Activated CD4-positive, CD25-positive, alpha-beta regulatory T cell treated with anti-CD3 and anti-CD28 coated beads, Interleukin-2, amount 50 U/mL, for 16 hours (primary cell): ENCODE results near the gene C10orf143.
"Not testable (repeated sequence)": the region's sequence is repeated elsewhere in the genome, so short reads cannot be mapped to it uniquely, and the experiment has no call there.

ENCODE experiments used
- DNase-seq: peaks from one replicate; pipeline ENCODE4 v3.0.0-alpha.2; 2020; ENCODE audit warnings: low read depth, low spot score

C10orf143 gene

DNA sequence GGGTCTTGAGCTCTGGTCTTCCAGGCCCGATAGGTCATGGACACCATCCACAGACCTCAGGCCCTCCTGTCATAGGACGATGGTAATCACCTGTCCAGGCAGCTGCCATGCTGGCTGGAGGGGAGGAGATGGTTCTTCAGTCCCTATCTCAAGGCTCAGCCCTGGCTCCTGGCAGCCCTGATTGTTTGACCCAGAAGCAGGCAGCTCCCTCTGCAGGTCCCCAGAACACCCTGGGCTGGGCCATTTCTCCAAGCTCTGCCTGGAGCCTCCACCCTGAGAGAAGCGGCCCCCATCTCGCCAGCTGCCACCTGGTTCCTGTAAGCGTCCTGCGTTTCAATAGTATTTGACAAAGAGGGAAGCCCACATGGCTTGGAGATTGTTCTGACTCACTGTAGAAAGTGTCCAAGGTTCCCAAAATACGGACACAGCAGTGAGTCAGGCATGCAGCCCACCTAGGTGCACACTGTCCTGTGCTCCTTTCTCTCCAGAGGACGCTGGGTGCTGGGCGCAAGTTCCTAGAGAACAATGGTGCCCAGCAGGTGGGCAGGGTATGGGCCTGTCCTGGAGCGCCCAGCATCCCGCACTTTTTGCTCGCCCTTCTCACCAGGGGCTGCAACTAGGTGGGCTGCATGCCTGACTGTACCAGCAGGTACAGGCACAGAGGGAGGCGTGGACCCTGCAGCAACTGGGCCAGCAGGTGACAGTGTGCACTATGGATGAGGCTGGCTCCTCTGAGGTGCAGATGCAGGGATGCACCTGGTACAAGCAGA, 74.1 kb downstream of the C10orf143 start:
- DNase-seq: no peak

DNA sequence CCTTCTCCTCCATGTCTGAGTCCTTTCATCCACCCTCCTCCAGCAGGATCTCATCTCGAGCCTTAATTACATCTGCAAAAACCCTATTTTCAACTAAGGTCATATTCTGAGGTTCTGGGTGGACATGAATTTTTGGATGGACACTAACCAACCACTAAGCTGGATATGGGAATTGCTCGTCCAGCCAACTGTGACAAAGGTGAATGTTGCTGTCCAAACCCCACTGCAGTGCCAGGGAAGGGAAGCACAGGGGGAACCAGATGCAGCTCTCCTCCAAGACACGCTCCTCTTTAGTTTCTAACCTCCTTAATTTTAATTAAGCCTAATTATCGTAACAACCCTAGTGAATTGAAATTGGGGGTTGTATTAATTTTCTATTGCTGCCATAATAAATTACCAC, 81.4 kb downstream of the C10orf143 start:
- no peak for DNase-seq

DNA sequence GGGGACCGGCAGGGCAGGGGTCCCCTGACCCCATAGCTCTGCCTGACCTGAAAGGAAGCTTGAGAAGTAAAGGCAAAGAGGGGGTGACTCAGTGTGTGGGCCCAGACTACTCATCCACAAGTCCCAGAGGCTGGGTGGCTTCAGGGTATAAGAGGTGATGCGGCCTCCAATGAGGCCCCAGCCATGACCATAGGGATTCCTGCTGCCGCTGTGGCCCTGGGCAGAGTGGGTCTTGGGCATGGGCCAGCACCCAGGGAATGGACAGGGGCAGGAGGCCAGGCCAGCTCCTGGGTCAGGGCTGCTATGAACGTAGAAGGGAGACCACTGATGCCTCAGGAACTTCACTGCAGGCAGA, 82.2 kb downstream of the C10orf143 start:
- DNase-seq: no peak

DNA sequence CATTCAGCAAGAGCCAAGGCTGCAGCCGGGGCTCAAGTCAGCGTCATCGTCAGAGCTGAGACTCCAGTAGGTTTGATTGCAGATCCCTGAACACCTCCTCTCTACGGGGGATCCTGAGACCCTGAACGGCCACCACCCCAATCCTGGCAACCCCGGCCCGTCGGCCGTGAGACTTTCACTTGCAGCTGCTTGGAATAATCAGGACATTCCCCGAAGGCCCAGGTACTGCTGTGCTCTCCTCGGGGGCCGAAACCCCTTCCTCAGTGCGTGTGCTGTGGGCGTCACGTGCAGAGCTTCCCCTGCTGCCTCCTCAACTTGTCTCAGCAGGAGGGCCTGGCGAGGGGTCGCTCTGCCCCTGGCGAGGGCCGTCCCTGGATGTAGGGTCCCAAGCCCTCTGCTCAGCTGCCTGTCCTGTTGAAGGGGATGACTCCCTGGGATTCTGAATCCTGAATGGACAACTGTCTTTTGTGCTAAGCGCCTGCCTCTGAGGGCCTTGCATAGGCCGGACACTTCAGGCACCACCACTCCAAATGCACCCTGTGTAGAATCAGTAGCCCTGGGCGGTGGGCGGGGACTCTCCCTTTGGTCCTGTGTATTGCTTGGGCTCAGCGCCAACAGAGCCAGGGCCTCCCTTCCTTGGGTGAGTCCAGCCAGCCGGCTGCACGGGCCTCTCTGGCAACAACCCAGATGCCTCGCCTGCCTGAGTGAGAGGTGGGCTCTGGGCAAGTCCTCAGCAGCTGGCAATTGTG, 82.7 kb downstream of the C10orf143 start:
- DNase-seq: no peak

DNA sequence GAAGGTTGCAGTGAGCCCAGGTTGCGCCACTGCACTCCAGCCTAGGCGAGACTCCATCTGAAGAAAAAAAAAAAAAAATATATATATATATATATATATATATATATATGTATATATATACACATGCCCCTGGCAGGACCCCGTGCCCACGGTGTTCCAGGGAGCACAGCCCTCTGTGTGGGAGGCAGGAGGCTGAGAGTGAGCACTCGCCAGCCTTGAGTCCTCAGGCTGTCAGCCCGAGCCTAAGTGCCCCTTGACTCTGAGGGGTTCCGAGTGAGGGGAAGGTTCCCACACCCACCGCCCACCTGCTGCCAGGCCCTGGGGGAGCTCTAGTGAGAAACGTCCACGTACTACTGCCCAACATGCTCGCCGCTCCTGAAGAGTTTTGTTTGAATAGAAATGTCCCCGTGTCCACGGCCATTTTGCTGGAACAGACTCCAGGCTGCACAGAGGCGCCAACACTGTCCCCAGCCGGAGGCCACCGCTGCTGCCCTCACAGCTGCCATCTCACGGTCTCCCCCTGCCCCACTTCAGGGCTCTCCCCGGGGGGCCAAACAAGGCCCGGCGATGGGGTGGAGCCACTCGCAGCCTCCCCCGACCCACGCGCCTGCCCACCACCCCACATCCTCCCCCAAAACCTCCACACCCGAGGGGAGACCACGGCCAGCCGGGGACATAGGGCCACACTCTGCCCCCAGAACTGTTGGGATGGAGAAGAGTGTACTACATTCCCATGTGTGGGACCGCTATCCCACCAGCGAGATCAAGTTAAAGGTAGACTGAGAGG, 83.8 kb downstream of the C10orf143 start:
- no peak for DNase-seq

DNA sequence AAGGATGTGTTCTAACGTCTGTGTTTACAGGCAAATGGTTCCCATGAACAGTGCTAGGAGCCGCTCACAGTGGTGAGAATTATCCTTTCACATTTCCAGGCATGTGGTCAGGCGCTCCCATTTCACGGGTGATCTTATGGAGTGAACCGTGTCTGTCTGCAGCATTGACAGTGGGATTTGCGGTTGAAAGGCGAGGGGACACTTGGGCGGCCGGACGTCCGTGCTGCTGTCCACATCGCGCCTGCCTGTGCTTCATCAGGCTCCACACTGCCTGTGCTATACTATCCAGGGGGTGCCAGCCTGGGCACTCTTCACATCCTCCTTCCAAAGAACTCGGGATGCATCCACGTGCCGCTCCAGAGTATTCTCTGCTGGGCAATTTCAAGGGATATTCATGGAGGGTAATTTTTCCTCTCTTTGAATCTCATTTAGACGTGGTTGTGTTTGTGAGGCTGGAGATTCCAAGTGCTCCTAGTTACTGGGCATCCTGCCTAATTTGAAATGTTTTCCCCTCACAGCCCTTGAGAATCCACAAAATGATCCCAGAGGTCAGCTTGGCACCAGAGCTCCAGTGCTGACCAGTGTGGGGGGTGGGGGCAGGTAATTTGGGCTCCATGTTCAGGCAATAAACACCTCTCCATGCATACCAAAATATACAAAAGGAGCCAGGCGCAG, 84.7 kb downstream of the C10orf143 start:
- DNase-seq: no peak

DNA sequence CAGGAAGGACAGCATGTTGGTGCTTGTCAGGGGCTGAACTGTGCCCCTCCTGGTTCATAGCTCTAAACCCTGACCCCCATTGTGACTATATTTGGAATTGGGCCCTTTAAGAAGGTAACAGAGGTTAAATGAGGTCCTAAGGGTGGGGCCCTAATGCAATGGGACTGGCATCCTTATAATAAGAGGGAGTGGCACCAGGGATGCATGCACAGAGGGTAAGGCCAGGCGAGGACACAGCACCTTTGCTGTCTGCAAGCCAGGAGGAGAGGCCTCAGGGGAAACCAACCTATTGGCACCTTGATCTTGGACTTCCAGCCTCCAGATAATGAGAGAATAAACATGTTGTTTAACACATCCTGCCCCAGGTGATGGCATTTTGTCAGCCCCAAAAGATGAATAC, 85.3 kb downstream of the C10orf143 start:
- no peak for DNase-seq

DNA sequence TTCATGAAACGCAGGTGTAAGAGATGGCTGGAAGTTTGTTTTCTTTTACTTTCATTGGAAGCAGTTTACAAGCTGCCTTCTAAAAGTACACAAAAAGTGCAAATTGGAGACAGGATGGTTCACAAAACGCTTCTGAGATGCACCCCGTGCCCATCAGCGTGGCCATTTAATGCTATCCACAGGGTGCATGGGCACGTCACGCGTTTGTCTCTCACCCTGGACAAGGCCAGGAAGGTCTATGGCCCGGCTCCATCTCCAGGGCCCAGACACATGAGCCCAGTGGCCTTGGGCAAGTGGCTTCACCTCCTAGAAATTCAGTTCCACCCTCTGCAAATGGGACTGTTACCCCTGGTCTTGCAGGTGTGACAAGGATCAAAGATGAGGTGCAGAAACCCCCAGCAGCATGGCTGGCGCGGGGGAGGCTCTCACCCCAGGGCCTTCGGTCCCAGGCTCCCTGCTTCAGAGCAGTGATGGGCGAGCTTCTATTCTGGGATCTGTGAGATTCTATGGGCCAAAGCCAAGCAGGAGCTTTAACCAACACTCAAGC, 85.8 kb downstream of the C10orf143 start:
- DNase-seq: no peak

DNA sequence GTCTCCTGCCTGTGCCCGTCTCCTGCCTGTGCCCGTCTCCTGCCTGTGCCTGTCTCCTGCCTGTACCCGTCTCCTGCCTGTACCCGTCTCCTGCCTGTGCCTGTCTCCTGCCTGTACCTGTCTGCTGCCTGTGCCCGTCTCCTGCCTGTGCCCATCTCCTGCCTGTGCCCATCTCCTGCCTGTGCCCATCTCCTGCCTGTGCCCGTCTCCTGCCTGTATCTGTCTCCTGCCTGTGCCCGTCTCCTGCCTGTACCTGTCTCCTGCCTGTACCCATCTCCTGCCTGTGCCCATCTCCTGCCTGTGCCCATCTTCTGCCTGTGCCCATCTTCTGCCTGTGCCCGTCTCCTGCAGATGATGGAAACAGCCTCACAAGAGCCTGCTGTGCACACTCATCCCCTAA, 86.3 kb downstream of the C10orf143 start:
- DNase-seq: not testable (repeated sequence)

DNA sequence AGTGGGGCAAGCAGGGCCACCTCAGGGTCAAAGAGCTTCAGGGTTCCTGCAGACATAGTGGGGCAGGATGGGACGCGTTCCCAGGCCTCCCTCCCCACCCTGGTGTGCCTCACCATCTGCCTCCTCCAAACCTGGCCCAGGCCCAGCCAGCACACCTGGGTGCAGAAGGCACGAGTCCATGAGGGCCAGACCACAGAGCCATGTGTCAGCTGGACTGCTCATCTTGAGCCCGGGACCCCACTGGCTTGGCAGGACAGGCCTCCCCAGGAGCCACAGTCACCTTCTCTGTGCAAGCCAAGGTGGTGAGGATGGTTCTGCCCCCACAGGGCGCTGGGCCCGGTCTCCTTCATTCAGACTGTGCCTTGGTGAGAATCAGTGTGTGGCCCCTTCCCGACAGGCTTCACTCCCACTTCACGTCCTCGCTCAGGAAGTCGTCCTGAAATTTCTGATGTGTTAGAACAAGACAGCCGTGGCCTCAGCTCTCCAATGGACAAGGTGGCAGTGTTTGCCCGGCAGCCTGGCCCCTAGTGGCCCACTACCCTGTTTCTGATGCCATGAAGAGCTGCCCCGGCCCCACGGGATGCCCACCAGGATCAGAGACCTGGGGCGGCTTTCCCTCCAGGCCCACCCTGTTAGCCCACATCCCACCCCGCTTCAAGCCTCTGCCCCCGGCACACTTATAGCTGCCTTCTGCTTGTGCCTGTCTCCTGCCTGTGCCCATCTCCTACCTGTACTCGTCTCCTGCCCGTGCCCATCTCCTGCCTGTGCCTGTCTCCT, 87.0 kb downstream of the C10orf143 start:
- no peak for DNase-seq

DNA sequence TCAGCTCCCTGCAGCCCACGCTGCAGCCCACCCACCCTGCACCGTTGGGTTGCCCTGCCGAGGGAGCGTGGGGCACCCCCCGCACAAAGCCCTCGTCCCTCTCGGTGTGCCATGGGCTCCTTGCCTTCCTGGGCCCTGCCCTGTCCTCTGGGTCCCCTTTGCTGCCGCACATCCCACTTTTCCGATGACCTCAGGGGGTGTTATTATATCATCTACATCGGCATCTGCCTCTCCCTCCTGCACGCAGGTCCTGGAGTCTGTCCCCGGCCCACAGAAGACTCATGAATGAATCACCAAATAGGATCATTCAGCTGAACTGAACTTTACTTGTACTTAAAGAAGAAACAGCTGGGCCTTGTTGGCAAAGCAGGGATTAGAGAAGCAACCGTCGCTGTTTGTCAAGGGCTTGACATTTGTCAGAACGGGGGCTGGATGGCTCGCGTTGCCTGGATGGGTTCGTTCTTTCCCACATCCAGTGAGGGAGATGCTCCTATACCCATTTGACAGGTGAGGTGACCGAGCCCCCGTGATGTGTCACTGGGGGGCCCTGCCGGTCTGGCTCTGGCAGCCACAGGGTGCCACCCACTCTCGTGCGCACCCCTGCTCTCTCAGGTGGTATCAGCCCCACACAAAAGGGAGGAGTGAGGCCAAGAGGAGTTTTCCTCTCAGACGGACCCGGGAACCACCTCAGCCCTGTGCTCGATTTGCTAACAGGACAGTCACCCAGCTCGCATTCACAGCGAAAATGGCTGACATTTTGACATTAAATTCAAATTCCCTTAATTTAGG, 87.9 kb downstream of the C10orf143 start:
- DNase-seq: no peak

DNA sequence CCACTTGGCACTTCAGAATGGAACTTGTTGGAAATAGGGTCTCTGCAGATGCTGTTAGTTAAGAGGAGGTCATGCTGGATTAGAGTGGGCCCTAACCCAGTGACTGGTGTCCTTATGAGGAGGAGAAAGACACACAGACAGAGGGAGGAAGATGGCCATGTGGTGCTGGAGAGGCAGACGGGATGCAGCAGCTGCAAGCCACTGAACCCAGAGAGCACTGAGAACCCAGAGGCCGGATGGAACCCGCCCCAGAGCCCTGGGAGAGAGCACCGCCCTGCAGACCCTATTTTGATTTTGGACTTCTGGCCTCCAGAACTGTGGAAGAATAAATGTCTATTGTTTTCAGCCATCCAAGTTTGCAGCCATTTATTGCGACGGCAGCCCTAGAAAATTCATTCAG, 88.5 kb downstream of the C10orf143 start:
- no peak for DNase-seq

DNA sequence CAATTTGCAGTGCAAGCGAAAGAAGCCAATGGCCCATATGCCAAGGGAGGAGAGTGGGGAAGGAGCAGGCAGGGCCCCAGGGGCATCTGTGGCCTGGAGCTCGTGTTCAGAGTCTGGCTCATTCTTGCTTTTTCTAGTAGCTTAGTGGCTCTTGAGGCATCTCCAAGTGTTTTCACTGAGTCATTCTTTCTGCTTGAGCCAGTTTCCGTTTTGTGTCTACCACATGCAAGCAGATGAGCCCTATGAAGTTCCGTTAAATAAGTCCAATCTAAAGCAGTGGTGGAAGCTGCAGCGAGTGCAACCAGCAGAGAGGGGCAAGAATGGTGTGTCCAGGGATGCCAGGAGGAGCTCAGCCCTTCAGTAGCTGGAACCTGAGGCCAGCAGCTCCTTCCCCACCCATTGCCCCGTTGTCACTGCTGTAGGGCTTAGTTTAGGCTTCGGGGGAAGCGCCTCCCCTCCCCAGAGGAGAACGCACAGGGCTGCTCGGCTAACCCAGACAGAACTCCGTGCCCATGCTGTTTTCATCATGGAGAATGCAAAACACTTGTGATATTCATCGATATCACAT, 89.2 kb downstream of the C10orf143 start:
- DNase-seq: no peak

DNA sequence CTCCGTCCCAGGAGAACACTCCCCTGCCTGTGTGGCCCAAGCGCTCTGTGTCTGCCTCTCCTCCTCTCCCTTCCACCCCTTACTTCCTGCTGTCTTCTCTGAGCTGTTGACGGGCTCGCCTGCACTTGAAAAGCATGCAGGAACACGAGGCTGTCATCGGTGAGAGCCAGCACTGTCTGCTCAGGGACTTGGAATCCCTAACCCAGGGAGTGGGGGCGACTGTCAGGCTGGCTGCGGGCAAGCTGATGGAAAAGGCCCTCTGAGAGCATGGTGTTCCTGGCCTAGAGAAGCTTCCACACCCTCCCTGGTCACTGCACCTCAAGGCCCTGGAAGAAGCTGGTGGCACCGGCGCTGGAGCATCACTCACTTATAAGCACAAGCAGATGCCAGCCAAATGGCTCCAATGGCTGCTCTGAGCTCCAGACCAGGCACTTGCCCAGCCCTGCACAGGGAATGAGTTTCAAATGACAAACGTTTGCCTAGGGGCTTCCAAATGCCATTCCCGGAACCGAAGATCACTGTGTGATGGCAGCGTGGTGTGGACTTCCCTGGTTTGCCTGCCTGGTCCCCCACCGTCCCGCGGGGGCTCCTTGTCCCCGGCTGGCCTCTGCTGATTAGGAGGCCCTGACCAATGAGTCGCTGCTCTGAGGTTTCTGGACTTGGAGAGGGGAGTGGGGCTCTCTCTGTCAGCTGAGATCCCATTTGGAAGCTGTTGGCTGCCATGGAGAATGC, 89.8 kb downstream of the C10orf143 start:
- no peak for DNase-seq

DNA sequence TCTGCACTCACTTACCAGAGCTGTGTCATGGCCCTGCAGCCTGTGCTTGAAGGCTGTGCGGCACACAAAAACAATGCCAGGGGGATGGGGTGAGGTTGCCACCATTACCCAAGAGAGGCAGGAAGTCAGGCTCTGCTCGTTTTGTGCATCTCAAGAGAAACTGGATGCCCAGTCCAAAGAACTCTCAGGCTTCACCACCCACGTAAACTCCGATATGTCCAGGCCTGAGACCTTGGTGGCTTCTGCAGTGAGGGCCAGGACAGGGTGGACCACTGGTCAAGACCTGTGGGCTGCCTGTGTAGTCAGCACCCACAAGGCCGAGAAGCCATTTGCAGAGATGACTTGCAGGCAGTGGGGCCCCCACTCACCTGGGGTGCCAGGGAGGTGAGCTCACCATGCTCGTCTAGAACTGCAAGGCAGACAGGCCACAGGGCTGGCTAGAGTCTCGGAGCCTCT, 91.9 kb downstream of the C10orf143 start:
- no peak for DNase-seq

DNA sequence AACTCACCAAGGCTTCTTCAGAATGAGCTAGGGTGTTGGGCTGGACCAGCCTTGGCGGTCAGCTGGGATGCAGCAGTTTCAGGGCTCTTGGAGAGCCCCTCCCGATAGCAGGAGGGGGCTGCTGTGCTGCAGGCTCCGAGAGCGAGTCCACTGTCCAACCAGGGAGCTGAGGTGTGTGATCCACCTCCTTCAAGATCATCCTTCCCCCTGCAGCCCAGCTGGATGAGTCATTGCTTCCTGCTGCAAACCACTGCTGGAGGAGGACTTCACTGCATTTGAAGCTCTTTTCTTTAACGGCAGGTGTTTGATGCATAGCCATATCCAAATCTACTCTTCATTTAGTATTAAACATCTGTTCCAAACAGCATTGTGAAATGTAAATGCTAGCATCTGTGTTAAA, 92.4 kb downstream of the C10orf143 start:
- DNase-seq: no peak

DNA sequence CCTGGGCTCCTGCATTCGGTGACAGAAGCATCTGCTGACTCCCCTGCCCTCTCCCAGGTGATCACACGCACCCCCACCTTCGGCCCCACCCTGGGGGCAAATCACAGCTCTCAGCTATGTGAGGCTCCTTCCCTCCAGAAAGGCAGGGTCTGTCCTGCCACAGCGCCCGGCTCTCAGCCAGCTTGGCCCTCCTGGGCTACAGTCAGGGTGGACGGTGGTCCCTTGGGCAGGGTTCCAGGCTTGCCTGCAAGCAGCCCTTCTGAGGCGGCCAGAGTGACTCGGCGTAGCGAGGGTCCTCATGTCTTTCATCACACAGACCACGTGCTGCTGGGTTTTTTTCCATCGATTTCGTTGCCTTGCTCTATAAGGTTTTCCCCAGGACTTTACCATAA, 93.0 kb downstream of the C10orf143 start:
- no peak for DNase-seq

DNA sequence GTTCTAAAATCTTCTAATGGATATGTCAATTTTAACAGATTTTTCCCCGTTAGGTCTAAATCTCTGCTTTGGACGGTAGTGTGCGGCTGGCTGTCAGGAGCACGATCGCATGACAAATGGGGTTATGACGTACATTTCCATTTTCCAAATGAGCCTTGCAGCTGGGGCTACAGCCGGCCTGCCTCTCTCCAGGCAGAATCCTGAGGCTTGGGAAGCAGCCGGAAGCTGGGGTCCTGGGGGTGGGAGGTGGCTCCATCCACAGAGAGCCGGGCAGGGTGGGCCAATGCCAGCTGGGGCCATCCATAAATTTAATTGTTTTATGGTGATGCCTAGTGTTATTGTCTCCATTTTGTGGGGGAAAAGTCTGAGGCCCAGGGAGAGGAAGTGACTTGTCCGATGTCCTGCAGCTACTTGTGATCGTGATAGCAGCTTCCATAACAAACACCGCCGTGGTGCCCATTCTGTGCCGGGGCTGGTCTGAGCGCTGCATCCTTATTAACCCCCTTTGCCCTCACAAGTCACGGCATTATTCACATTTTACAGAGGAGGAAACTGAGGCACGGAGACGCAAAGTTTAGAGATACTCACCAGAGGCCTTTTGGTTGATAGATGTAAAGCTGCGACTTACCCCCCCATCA, 93.5 kb downstream of the C10orf143 start:
- DNase-seq: no peak
